HL-60 (cell line): Measurements from ENCODE around the gene FGF18.

ENCODE experiments used
- DNase-seq, 2 experiments: peaks; one replicate each; pipeline ENCODE4 v3.0.0-alpha.2; 2010 to 2020; ENCODE audit warnings: low read depth in 1 of 2, low spot score in 1 of 2
- H3K27ac ChIP-seq: fragments of 250-450 bp; sonication (Bioruptor Pico); replicated peaks from 2 replicates; pipeline ENCODE4 v1.5.1; 2020; ENCODE audit warnings: mild to moderate bottlenecking, moderate library complexity
- H3K27me3 ChIP-seq: fragments of 250-450 bp; sonication (Bioruptor Pico); 2 replicates; pipeline ENCODE4 v1.5.1; 2021; ENCODE audit warnings: mild to moderate bottlenecking, moderate library complexity; ENCODE audit not compliant: insufficient read depth, poor library complexity, severe bottlenecking
- H3K4me3 ChIP-seq: replicated peaks from 2 replicates; pipeline ENCODE4 v1.5.1; 2011; ENCODE audit warnings: mild to moderate bottlenecking, control low read depth, low read length; ENCODE audit not compliant: insufficient read depth
- CTCF ChIP-seq: IDR thresholded peaks from one replicate; pipeline ENCODE4 v1.5.1; 2011; ENCODE audit warnings: low read length, control low read depth, inconsistent platforms; ENCODE audit not compliant: insufficient read depth
- GABPA ChIP-seq: IDR thresholded peaks from 2 replicates; pipeline ENCODE4 v1.6.1; 2012; ENCODE audit warnings: low read depth
- POLR2AphosphoS5 ChIP-seq: IDR thresholded peaks from 2 replicates; pipeline ENCODE4 v1.6.1; 2012; ENCODE audit warnings: low read depth
- REST ChIP-seq: IDR thresholded peaks from 2 replicates; pipeline ENCODE4 v1.6.1; 2012; ENCODE audit warnings: low read depth; ENCODE audit not compliant: insufficient replicate concordance
- SPI1 ChIP-seq: IDR thresholded peaks from 2 replicates; pipeline ENCODE4 v1.6.1; 2012; ENCODE audit warnings: low read depth, mild to moderate bottlenecking, borderline replicate concordance

The FGF18 gene

GRCh38 chr5:171434874-171435273 is 15.4 kb downstream of the FGF18 start:
- TF ChIP-seq SPI1 (no peak), CTCF (no peak), REST (no peak)
- no peak for DNase-seq
- no peak overlapping the region for H3K27ac ChIP-seq
- no peak overlapping the region for H3K4me3 ChIP-seq
- no peaks in the 10 kb centered on the region for H3K27me3 ChIP-seq

- TF ChIP-seq REST, result no peak
- TF ChIP-seq POLR2AphosphoS5, result no peak
- no peak for TF ChIP-seq GABPA
- TF ChIP-seq SPI1, result no peak
- no peak for TF ChIP-seq CTCF
- H3K4me3 ChIP-seq, result no peak overlapping the region
- H3K27me3 ChIP-seq, result no peaks in the 10 kb centered on the region
- H3K27ac ChIP-seq, result no peak overlapping the region
- DNase-seq, result no peak
These were observed 16.5 kb downstream of the FGF18 start for GRCh38 chr5:171435908-171436307.

- Histone ChIP-seq H3K27ac (no peak overlapping the region), H3K27me3 (no peaks in the 10 kb centered on the region), H3K4me3 (no peak overlapping the region)
- no peak for DNase-seq
- TF ChIP-seq GABPA, result no peak
- TF ChIP-seq REST, result no peak
- TF ChIP-seq POLR2AphosphoS5, result no peak
- TF ChIP-seq SPI1, result no peak
- no peak for TF ChIP-seq CTCF
These were observed 17.4 kb downstream of the FGF18 start for GRCh38 chr5:171436804-171437285.
